NCI-H2029 treated with DMSO at 0.1 percent for 48 hours (cell line): ENCODE data around the gene AOC2.
"Not testable (repeated sequence)": the region's sequence is repeated elsewhere in the genome, so short reads cannot be mapped to it uniquely, and the experiment has no call there.

ENCODE experiments used
- DNase-seq: peaks from one replicate; lab custom pipeline; 2025; lab: John Stamatoyannopoulos, UW

Gene AOC2

GRCh38 chr17:42855048-42855596, 10.7 kb downstream of the AOC2 start:
- DNase-seq: no peak

- not testable (repeated sequence) for DNase-seq
Observed at GRCh38 chr17:42856093-42856492, 11.7 kb downstream of the AOC2 start.

GRCh38 chr17:42856516-42856915, 12.1 kb downstream of the AOC2 start:
- not testable (repeated sequence) for DNase-seq

GRCh38 chr17:42857389-42857788, 13.0 kb downstream of the AOC2 start:
- DNase-seq: no peak

GRCh38 chr17:42865638-42866094, 21.3 kb downstream of the AOC2 start:
- DNase-seq: no peak

GRCh38 chr17:42866216-42866615, 21.8 kb downstream of the AOC2 start:
- no peak for DNase-seq

- DNase-seq: no peak
Observed at GRCh38 chr17:42866631-42867575, 22.5 kb downstream of the AOC2 start.

- DNase-seq: not testable (repeated sequence)
Observed at GRCh38 chr17:42867694-42868261, 23.4 kb downstream of the AOC2 start.

- no peak for DNase-seq
Observed at GRCh38 chr17:42868338-42868737, 24.0 kb downstream of the AOC2 start.

- no peak for DNase-seq
Observed at GRCh38 chr17:42871647-42872046, 27.3 kb downstream of the AOC2 start.

- no peak for DNase-seq
Observed at GRCh38 chr17:42872251-42872965, 28.0 kb downstream of the AOC2 start.

GRCh38 chr17:42873315-42873714, 28.9 kb downstream of the AOC2 start:
- DNase-seq: no peak

GRCh38 chr17:42873932-42874695, 29.7 kb downstream of the AOC2 start:
- DNase-seq: not testable (repeated sequence)

- no peak for DNase-seq
Observed at GRCh38 chr17:42877037-42877436, 32.7 kb downstream of the AOC2 start.

GRCh38 chr17:42878123-42878880, 33.9 kb downstream of the AOC2 start:
- DNase-seq: no peak

GRCh38 chr17:42878924-42879595, 34.7 kb downstream of the AOC2 start:
- no peak for DNase-seq

- no peak for DNase-seq
Observed at GRCh38 chr17:42879596-42879985, 35.2 kb downstream of the AOC2 start.

GRCh38 chr17:42880776-42881310, 36.5 kb downstream of the AOC2 start:
- no peak for DNase-seq

GRCh38 chr17:42881706-42882105, 37.3 kb downstream of the AOC2 start:
- DNase-seq: peak; percentile 3

GRCh38 chr17:42882166-42882565, 37.8 kb downstream of the AOC2 start:
- no peak for DNase-seq
